Stimulated activated CD8-positive, alpha-beta memory T cell treated with anti-CD3 and anti-CD28 coated beads, Interleukin-15, amount 100 ng/mL, for 48 hours (primary cell): ENCODE data around the gene JUP.
"Not testable (repeated sequence)": the region's sequence is repeated elsewhere in the genome, so short reads cannot be mapped to it uniquely, and the experiment has no call there.

Experiments
- DNase-seq, 2 donors: peaks; one replicate each; pipeline ENCODE4 v3.0.0-alpha.2; 2020; ENCODE audit warnings: low read depth in 2 of 2

JUP gene

DNA sequence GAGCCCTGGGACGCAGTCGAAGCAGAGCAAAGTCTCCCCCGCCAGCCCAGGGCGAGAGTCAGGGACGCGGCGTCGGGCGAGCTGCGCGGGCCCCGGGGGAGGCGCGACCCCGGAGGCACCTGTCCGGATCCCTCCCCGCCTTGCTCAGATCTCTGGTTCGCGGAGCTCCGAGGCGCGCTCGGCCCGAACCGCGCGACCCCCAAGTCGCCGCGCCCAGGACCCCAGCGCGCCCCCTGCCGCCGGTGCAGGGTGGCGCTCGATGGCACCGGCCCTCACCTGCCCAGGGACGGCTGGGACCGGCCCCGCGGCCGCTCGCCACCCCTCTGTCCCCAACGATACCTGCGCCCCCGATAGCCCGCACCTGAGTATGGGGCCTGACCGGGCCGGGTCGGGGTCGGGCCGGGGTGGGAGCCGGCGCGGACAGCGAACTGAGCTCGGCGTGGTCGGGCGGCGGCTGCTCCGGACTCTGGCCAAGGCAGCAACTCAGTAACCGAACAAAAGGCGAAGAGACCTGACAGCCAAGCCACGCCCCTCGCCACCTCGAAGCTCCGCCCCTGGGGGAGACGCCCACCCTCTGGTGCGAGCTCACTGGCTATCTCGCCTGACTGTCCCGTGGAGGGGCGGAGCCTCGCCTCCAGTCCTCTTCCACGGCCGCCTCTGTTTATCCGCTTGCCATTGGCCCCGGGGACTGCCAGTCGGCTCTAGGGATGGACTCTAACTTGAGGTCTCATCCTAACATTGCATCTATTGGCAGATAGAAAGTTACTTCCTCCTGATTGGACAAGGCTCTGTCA is at the start of gene JUP:
JUP (minus strand) TSS at position 485 of the 794 bp plus-strand sequence. CDS start 14,857 bp downstream, outside the sequence.
- DNase-seq, result peak; percentile 86 to 89

DNA sequence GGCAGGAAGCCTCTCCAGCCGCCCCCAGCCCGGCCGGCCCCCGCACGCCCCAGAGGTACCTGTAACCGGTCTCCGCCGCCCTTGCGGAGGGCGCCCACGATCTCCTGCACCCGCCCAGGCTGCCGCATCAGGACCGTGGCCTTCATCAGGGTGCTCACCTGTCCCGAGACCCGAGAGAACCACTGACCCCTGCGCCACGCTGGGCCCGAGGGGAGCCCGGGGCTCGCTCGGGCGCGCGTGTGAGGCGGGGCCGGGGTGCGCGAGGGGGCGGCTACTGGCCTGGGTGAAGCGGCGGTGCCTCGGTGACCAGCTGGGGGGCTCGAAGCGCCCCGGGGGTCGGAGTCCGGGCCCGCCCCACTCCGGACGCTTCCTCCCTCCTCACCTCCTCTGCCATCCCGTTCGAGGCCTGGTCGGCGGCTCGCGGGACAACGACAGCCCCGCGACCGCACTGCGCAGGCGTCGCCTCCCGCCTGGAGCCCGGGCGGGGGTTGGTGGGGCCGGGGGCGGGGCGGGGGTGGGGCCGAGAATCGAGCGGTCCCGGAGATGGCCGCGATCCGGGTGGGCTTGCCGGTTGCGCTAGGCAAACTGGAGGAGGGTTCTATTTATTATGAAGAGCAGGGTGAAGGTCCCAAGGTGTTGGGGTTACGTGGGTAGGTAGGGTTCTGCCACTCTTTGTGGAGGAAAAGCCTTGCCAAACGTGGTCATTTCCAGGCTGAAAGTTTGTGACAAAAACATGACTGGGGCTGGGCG is 49.5 kb upstream of the JUP start, which contains the start of gene NT5C3B:
NT5C3B (minus strand) TSS at position 433 of the 750 bp plus-strand sequence; CDS start at position 394, 39 bp downstream.
- peak in 1 of 2 donors; percentile 49 for DNase-seq

DNA sequence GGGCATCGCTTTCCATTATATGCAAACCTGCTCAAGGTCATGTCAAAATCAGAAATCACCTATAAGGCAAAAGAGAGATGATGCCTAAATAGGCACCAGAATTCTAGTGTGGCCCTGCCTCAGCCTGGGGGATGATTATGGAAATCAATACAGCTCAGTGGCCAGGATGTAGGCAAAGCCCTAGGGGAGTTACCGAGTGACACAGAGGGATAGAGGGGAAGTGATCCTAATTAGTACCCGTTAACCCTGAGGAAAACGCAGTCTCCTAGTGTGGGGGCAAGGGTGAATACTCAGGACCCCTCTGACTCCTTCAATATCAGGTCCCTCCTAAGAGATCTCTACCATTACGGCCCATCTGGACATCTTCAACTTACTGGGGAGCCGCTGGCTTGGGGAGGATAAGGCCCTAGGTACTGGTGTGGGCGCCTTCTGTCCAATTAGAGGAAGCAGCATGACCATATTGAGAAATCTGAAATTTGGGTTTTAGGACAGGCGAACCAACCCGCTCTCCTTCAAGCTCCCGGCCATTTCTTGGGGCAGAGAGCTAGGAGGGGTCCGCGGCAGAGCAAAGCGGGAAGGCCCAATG is 48.8 kb upstream of the JUP start:
- DNase-seq, result no peak

DNA sequence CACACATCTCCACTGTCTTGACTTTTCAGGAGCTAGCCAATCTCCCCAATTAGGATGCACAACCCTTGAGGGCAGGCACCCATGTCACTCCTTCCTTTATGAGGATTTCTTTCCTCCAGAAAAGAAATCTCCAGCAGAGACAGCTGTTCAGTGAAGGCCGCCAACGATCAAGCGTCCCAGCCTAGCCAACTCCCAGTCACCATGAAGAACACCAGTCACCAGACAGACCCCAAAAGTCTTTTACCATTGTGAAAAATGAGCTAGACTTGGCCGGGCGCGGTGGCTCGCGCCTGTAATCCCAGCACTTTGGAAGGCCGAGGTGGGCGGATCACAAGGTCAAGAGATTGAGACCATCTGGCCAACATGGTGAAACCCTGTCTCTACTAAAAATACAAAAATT is 43.5 kb upstream of the JUP start:
- not testable (repeated sequence) for DNase-seq

DNA sequence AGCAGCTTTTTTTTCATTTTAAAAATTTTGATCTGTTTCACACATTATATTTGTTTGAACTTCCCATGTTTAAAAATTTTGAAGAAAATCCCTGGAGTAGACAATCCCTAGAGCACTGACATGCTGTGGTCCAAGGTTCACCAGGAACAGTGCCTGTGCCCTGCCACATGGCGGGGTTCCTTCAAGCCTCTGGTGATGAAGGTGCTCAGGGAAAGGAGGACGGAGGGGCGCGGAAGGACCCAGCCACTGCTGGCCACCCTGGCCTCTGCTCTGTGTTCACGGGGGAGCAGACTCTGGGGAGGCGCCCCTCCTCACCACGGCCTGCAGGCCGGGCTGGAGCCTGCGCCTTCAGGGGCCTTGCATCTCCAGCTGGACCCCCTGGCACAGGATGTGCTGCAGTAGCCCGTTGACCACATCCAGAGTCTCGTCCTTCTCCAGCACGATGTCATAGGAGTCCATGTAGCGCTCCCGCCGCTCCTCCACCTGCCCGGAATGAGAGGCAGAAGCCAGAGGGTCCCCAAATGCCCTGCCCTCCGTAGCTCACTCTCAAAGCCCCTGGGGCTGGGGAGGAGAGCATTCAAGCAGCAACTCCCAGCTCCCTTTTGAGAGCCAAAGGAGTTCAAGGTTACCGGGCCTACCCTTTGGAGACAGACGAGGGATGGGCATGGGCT is 38.8 kb upstream of the JUP start:
- DNase-seq, result no peak

DNA sequence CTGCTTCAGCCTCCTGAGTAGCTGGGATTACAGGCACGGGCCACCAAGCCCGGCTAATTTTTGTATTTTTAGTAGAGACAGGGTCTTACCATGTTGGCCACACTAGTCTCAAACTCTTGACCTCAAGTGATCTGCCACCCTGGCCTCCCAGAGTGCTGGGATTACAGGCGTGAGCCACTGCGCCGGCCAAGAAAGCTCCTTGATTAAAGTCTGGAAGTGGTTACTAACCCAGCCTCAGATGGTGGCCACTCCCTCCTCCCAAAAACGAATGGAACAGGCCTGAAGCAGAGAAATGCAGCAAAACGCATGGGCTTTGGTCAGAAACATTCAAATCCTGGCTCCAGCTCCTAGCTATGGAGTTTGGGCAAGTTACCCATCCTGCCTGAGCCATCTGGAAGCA is 37.6 kb upstream of the JUP start:
- no peak for DNase-seq

DNA sequence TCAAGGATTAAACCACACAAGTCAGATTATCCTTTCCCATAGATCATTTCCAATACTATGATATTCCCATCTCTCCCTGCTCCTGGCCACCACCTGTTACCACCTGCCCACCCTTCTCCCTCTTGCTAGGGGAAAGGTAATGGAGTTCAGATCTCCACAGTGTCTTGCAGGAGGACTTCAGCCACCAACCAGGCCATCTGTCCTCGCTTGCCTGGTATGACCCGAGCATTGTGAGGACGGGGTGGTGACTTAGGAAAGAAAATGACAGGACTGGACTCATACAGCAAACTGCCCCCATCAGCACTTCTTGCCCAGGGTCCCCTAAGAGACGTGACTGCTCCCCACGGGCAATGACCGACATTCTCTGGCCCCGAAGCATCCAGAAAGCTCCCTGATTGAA is 37.1 kb upstream of the JUP start:
- DNase-seq, result no peak

DNA sequence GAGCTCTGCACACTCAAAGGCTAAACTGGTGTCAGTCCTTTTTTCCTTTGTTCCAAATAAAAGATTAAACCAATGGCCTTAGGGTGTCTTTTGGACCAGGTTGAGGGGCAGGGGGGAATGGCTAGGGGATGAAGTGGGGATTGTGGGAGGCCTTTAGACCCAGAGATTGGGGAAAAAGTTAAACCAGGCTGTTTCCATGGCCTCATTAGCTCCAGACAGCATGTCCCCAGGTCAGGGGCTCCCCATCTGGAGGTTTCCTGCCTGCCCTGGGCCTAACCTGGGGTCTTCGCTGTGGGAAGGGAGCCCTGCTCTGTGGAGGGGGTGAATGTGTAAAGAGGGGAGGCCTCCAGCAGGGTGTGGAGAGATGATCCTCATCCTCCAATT is 36.6 kb upstream of the JUP start:
- no peak for DNase-seq

DNA sequence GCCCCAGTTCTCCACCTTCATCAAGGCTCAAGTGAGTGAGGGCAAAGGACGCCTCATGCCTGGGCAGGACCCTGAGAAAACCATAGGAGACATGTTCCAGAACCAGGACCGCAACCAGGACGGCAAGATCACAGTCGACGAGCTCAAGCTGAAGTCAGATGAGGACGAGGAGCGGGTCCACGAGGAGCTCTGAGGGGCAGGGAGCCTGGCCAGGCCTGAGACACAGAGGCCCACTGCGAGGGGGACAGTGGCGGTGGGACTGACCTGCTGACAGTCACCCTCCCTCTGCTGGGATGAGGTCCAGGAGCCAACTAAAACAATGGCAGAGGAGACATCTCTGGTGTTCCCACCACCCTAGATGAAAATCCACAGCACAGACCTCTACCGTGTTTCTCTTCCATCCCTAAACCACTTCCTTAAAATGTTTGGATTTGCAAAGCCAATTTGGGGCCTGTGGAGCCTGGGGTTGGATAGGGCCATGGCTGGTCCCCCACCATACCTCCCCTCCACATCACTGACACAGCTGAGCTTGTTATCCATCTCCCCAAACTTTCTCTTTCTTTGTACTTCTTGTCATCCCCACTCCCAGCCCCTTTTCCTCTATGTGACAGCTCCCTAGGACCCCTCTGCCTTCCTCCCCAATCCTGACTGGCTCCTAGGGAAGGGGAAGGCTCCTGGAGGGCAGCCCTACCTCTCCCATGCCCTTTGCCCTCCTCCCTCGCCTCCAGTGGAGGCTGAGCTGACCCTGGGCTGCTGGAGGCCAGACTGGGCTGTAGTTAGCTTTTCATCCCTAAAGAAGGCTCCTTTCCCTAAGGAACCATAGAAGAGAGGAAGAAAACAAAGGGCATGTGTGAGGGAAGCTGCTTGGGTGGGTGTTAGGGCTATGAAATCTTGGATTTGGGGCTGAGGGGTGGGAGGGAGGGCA is 36.0 kb upstream of the JUP start:
- no peak for DNase-seq

DNA sequence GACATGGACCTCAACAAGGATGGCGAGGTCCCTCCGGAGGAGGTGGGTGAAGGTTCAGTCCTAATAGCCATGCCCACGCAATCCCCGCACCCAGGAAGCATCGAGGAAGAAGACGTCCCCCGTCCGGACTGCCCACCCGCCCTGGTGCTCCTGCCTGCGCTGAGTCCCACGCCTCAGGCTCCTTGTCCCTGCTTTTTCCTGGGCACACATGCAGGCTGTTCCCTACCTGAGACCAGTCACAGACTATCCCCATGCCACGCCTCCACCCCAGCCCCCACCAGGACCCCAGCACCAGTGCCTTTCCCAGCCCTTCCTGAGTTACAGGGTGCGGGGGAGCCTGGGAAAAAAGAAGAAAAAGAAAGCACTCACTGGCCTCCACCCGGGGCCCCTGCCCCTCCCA is 35.3 kb upstream of the JUP start:
- DNase-seq, result no peak

DNA sequence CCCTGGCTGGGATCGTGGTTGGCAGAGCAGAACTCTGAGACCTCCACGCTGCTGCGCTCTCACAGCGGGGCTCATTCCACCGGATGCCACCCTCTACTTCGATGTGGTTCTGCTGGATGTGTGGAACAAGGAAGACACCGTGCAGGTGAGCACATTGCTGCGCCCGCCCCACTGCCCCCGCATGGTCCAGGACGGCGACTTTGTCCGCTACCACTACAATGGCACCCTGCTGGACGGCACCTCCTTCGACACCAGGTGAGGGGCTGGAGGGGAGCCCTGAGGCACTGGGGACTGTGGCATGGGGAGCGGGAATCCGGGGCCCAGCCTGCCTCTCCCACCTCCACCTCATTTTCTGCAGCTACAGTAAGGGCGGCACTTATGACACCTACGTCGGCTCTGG is 31.5 kb upstream of the JUP start:
- no peak for DNase-seq

DNA sequence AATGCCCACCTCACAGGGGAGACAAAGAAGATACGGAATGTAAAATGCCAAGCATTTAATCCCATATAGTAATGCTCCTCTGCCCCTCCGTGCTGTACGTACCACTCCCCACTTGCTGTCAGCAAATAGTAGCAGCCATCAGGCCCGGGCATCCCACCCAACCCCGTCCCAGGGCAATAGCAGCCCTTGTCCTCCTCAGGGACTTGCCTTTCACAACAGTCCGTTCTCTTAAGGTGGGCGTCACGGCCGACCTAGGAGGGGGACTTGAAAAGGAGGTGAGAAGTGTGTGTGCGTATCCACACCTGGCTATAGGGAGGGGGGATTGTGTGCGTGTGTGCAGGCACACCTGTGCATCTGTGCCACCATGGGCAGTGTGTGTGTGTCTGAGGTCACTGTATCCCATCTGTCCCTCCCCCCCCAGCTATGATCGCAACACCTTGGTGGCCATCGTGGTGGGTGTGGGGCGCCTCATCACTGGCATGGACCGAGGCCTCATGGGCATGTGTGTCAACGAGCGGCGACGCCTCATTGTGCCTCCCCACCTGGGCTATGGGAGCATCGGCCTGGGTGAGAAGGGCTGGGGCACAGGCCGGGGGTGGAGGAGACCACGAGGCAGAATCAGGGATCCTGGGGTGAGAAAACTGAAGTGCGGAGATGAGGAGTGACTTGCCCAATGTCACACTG is 30.3 kb upstream of the JUP start:
- no peak for DNase-seq

DNA sequence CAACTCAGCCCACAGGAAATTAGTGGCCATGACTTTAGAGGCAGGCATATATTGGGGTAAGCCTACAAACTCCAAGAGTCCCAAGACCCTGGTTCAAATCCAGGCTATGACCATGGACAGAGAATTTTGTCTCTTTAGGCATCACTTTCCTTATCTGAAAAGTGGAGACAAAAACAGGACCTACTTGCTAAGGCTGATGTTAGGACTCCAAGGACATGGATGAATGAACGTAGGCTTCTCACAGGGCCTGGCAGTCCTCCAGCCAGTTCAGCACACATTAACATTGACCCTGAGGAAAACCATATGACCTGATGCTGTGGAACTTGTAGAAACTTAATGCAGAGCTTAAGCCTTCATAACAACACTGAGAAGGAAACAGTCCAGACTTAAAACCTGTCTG is 27.7 kb upstream of the JUP start:
- no peak for DNase-seq

DNA sequence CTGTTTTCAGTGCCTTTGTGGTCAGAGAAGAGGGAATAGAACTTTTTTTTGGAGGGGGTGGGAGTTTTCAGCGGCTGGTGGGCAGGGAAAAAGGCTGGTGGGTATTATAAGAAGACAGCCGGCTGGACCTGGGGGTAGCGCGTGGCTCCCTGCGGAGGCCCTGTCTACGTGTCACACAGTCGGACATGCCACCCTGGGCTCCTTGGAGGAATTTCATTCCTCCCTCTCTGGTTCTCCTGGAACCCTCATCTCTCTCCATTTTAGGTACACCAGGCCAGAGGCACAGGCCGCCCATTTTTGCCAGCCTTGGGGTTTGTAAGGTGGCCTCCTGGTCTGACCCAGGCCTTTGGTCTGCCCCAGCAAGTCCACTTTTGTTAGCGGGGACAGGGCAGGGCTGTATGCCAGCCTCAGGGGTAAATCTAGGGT is 27.2 kb upstream of the JUP start:
- no peak for DNase-seq

DNA sequence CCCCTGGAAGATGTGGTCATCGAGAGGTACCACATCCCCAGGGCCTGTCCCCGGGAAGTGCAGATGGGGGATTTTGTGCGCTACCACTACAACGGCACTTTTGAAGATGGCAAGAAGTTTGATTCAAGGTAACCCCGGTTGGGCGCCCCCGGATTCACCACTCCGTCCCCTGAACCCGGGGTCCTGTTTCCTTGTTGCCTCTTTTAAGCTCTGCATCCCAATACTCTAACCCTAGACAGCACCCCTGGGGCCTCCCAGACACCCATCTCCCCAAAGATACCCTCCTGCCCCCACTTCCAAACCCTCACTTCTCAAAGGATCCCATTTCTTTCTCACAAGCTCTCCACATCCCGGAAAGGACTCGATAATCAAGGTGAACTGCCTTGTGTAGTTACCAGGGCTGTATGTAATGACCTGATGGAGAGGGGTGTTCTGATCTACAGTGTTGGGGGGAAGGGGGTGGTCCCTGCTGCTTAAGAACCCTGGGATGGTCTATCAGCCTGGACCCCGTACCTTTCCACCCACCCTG is 26.7 kb upstream of the JUP start:
- DNase-seq, result no peak

DNA sequence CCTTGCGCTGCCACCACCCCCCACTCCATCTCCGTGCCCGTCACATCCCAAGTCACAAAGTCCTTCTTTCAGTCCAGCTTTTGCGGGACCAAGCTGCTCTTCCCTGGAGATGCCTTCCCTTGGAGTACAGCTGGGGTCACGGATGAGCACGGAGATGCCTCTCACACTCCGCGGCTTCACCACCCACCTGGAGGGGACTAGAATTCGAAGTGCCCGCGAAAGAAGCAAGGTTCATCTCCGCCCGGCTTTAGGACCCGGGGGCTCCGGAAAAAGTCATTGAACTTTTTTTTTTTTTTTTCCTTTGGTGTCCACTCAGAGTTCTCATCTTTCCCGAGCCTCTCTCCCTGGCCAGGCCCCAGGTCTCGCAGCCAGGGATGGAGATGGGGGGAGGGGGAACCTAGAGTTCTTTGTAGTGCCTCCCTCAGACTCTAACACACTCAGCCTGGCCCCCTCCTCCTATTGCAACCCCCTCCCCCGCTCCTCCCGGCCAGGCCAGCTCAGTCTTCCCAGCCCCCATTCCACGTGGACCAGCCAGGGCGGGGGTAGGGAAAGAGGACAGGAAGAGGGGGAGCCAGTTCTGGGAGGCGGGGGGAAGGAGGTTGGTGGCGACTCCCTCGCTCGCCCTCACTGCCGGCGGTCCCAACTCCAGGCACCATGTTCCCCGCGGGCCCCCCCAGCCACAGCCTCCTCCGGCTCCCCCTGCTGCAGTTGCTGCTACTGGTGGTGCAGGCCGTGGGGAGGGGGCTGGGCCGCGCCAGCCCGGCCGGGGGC is 26.1 kb upstream of the JUP start, which contains the start of gene FKBP10:
FKBP10 (plus strand) TSS at position 624 of the 771 bp plus-strand sequence; CDS start at position 655, 31 bp downstream.
- DNase-seq, result no peak

DNA sequence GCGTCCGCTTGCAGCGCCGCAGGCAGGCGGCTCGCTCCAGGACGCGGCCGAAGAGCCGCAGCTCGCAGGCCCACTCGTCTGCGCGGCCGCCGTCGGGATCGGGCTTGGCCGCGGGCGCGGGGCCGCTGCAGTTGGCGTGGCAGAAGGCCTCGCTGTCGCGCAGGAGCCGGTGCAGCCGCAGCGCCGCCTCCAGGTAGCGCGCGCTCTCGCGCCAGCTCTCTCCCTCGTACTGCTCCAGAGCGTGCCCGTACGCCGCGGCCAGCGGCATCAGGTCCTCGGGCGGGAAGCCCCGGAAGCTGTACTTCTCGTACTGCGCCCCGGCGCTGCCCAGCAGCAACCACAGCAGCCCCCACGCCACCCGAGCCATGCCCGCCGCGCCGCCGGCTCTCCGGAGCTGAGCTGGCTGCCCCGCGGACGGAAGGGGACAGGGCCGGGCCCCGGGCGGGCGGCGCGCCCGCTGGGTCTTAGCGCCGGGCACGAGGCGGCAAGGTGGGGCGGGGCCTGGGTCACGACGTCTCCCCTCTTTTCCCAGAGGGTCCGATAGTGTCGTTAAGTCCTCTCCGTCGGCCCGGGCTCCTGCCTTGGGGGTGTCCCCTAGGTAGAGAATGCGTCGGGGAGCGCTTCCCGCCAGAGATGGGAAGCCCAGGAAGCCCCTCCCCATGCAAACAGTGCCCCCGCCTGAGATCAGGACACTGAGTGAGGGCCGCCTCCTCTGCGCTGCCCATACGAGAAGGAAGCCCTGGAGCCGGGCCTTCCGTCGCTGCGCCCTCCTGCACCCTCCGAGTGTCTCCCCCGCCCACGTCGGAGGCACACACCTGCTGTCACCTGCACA is 25.3 kb upstream of the JUP start, which contains the start of gene P3H4:
P3H4 (minus strand) TSS at position 401 of the 832 bp plus-strand sequence; CDS start at position 367, 34 bp downstream.
- DNase-seq, result peak; percentile 49 to 57
